HepG2 (cell line): Measurements from ENCODE around the gene PLCB1. TPM values are rescaled to one million over a fixed set of nuclear protein-coding genes. Genes with fewer than 3 reads are reported as not detected.

Experiments used
- ATAC-seq: fragments of 200-7000 bp; cut with Tn5 transposase; 3 replicates; pipeline ENCODE4 v1.9.1; 2020; ENCODE audit warnings: mild to moderate bottlenecking, moderate library complexity
- BruUV-seq: library from RNA; stranded (reverse); fragments of 400-500 nt; replicated peaks from 2 replicates; lab custom pipeline; 2021; lab: Mats Ljungman, UMichigan
- CTCF ChIA-PET: fragments of 300-600 bp; formaldehyde crosslinking; extraction: SDS; loops from one replicate; lab custom pipeline; 2021; ENCODE audit warnings: low total read pairs, inconsistent platforms, low intra/inter-chr PET ratio; lab: Yijun Ruan, JAX
- POLR2A ChIA-PET: fragments of 350-600 bp; sonication (Branson Sonifier 250); formaldehyde crosslinking; loops from one replicate; lab custom pipeline; 2020; ENCODE audit warnings: antibody characterized with exemption, inconsistent platforms; lab: Yijun Ruan, JAX
- DNase-seq: peaks from one replicate; pipeline ENCODE4 v3.0.0-alpha.2; 2015; ENCODE audit warnings: low spot score
- FAIRE-seq: peaks from 3 replicates; lab custom pipeline; 2011; peaks lifted over from hg19 to GRCh38; lab: Jason Lieb, UNC
- H2AFZ ChIP-seq: one replicate; pipeline ENCODE4 v1.6.1; 2011; ENCODE audit warnings: low read length, inconsistent platforms
- H3K27ac ChIP-seq: fragments of 300-600 bp; 3 replicates; pipeline ENCODE4 v1.8.0; 2011; ENCODE audit warnings: mixed run types, mild to moderate bottlenecking, mixed read lengths, low read length, inconsistent platforms; ENCODE audit not compliant: insufficient read depth; ENCODE audit errors: extremely low read length
- H3K27me3 ChIP-seq, 2 experiments: fragments of 200-600 bp in 1 of 2; 2 replicates in 1 of 2; 3 replicates in 1 of 2; pipeline versions ENCODE4 v1.6.0 to v1.8.0; 2011; ENCODE audit warnings: low read length in 2 of 2, mild to moderate bottlenecking in 2 of 2, moderate library complexity in 2 of 2, inconsistent platforms in 1 of 2; ENCODE audit not compliant: insufficient read depth in 2 of 2, control insufficient read depth in 1 of 2
- H3K36me3 ChIP-seq, 2 experiments: fragments of 200-600 bp in 1 of 2; replicated peaks in 1 of 2; 2 replicates in 1 of 2; 3 replicates in 1 of 2; pipeline versions ENCODE4 v1.5.1 to v1.8.0; 2011; ENCODE audit warnings: low read length in 2 of 2, inconsistent platforms in 1 of 2; ENCODE audit not compliant: insufficient read depth in 2 of 2, control insufficient read depth in 1 of 2
- H3K4me1 ChIP-seq: 2 replicates; pipeline ENCODE4 v1.5.1; 2012; ENCODE audit warnings: low read length, inconsistent platforms; ENCODE audit not compliant: insufficient read depth
- H3K4me2 ChIP-seq: 2 replicates; pipeline ENCODE4 v1.6.0; 2011; ENCODE audit warnings: low read depth, low read length, inconsistent platforms
- H3K4me3 ChIP-seq, 3 experiments: fragments of 200-600 bp in 1 of 3; sonication (generic), shearing (Covaris generic) in 1 of 3; replicated peaks in 1 of 3; 2 replicates each; pipeline ENCODE4 v1.5.1; 2011 to 2016; ENCODE audit warnings: low read length in 3 of 3, inconsistent platforms in 2 of 3, low read depth in 2 of 3, mild to moderate bottlenecking in 2 of 3, control low read depth in 1 of 3, mixed read lengths in 1 of 3; ENCODE audit not compliant: insufficient read depth in 1 of 3
- H3K79me2 ChIP-seq: one replicate; pipeline ENCODE4 v1.6.1; 2011; ENCODE audit warnings: low read length, inconsistent platforms; ENCODE audit not compliant: insufficient read depth
- H3K9ac ChIP-seq: 2 replicates; pipeline ENCODE4 v1.6.0; 2011; ENCODE audit warnings: mild to moderate bottlenecking, low read depth, low read length, inconsistent platforms; ENCODE audit not compliant: insufficient read depth
- H3K9me3 ChIP-seq: 2 replicates; pipeline ENCODE4 v1.5.1; 2012; ENCODE audit warnings: mild to moderate bottlenecking, low read length
- H4K20me1 ChIP-seq: 2 replicates; pipeline ENCODE4 v1.6.0; 2011; ENCODE audit warnings: inconsistent platforms, mild to moderate bottlenecking, low read length, moderate library complexity; ENCODE audit not compliant: insufficient read depth
- FOXO1 ChIP-seq: sonication (generic); formaldehyde crosslinking; IDR thresholded peaks from 2 replicates; pipeline ENCODE4 v1.4.0; 2020; ENCODE audit warnings: missing genetic modification reagents
- HNRNPK ChIP-seq: fragments of 200-400 bp; formaldehyde crosslinking; IDR thresholded peaks from 2 replicates; pipeline ENCODE4 v1.6.1; 2018; ENCODE audit warnings: low read length, low read depth, moderate library complexity, mild to moderate bottlenecking; ENCODE audit not compliant: poor library complexity, severe bottlenecking
- NFIB ChIP-seq: sonication (generic); formaldehyde crosslinking; IDR thresholded peaks from 2 replicates; pipeline ENCODE4 v1.9.0; 2021; ENCODE audit warnings: missing genetic modification reagents, mild to moderate bottlenecking, borderline replicate concordance
- PAF1 ChIP-seq: IDR thresholded peaks from 2 replicates; pipeline ENCODE4 v1.6.1; 2016; ENCODE audit warnings: missing genetic modification reagents, missing compliant biosample characterization
- REST ChIP-seq, 2 experiments: IDR thresholded peaks; 2 replicates each; pipeline ENCODE4 v1.6.1; 2011 to 2012; ENCODE audit warnings: low read length in 2 of 2, borderline replicate concordance in 1 of 2, low read depth in 1 of 2, mild to moderate bottlenecking in 1 of 2, moderate library complexity in 1 of 2
- TAF1 ChIP-seq: sonication (generic); formaldehyde crosslinking; IDR thresholded peaks from 2 replicates; pipeline ENCODE4 v1.4.0; 2020; ENCODE audit warnings: missing genetic modification reagents
- YY1 ChIP-seq: IDR thresholded peaks from 2 replicates; pipeline ENCODE4 v1.6.1; 2011; ENCODE audit warnings: low read length, low read depth, moderate library complexity, mild to moderate bottlenecking; ENCODE audit not compliant: insufficient read depth, insufficient replicate concordance
- ZBTB38 ChIP-seq: sonication (generic); formaldehyde crosslinking; IDR thresholded peaks from 2 replicates; pipeline ENCODE4 v1.5.1; 2020; ENCODE audit warnings: mild to moderate bottlenecking, missing genetic modification reagents
- ZNF639 ChIP-seq: conservative IDR thresholded peaks from 2 replicates; pipeline ENCODE4 v1.6.1; 2018; ENCODE audit warnings: missing genetic modification reagents
- ZNF841 ChIP-seq: sonication (generic); formaldehyde crosslinking; IDR thresholded peaks from 2 replicates; pipeline ENCODE4 v1.8.1; 2023; ENCODE audit warnings: missing genetic modification reagents, borderline replicate concordance
- WGBS: methylation state at CpG from one replicate; pipeline ENCODE4 v1.1.6; 2017; ENCODE audit warnings: low lambda C conversion rate; 5-methylcytosine and 5-hydroxymethylcytosine counted together
- in situ Hi-C: cut with HindIII; loops from 2 replicates; pipeline ENCODE4 v1.10.0; 2017; ENCODE audit warnings: low pct_unique_long_range_greater_than_20kb; ENCODE audit not compliant: extremely low pct_ligation_motif_present
- intact Hi-C: fragments of 100-400 bp; cut with micrococcal nuclease; formaldehyde crosslinking; loops from one replicate; pipeline ENCODE4 v1.10.0; 2022; ENCODE audit not compliant: unreplicated experiment
- polyA plus RNA-seq, 8 experiments: library from polyadenylated mRNA; depleted of rRNA in 3 of 8; stranded (reverse) in 7 of 8; unstranded in 1 of 8; fragments of >200 nt; fragmentation: Illumina TruSeq in 4 of 8; extraction: Trizol in 4 of 8; gene quantifications; 2 replicates each; pipeline versions ENCODE4 v1.2.1 to v1.2.3, GENCODE V29; 2011 to 2016; ENCODE audit warnings: low read depth in 4 of 8, missing spikeins in 1 of 8, mixed read lengths in 1 of 8; ENCODE audit not compliant: insufficient read depth in 1 of 8
- total RNA-seq, 5 experiments: library from RNA; depleted of rRNA; stranded (reverse); fragments of >200 nt; fragmentation: Illumina TruSeq; extraction: Trizol; gene quantifications; 2 replicates each; pipeline ENCODE4 v1.2.3, GENCODE V29; 2016; ENCODE audit warnings: low read depth in 1 of 5

PLCB1 gene
- total and polyA plus RNA-seq, 2 of the 13 experiments (the other 11 are each of a cell fraction or from before 2014, with no cell fraction given) = 42.4 to 55.9 TPM

GRCh38 chr20:8901237-8902025 lies 769.4 kb downstream of the PLCB1 start (continued):
- TF ChIP-seq NFIB (CRISPR knock-in tag) = no peak
- TF ChIP-seq TAF1 (CRISPR knock-in tag) = no peak

GRCh38 chr20:8903655-8904605 lies 771.9 kb downstream of the PLCB1 start:
- Histone ChIP-seq H3K79me2 (no peaks in the 10 kb centered on the region), H3K9ac (no peak overlapping the region), H3K27ac (no peak overlapping the region), H4K20me1 (no peaks in the 10 kb centered on the region), H3K9me3 (no peaks in the 10 kb centered on the region), H3K4me3 (no peak overlapping the region), H3K4me1 (no peaks in the 10 kb centered on the region), H3K36me3 (no peaks in the 10 kb centered on the region), H3K4me2 (no peak overlapping the region), H3K27me3 (no peaks in the 10 kb centered on the region), H2AFZ (no peak overlapping the region)
- DNase-seq (no peak), ATAC-seq (no peak), FAIRE-seq (no peak)
- ChIA-PET CTCF (no interaction called here), POLR2A (no interaction called here)
- intact Hi-C loops (no loop called here), in situ Hi-C loops (no loop called here)
- WGBS = 7% methylated on average over 2 of the region's 2 CpGs
- BruUV-seq = no TSS peak
- TF ChIP-seq YY1 (no peak), PAF1 (CRISPR knock-in tag) (no peak), FOXO1 (CRISPR knock-in tag) (no peak), REST (IDR thresholded peaks at IDR 0.05; ENCODE audit: borderline replicate concordance in 1 of 2, low read depth in 1 of 2, low read length in 2 of 2) (no peak), HNRNPK (no peak), ZBTB38 (no peak), ZNF639 (no peak), ZNF841 (no peak)
